HepG2 (cell line): Measurements from ENCODE around the gene MINDY2. TPM values are rescaled to one million over a fixed set of nuclear protein-coding genes. Genes with fewer than 3 reads are reported as not detected.
A peak's percentile ranks its signal among the peaks of the same experiment; 100 is the strongest.

Experiments
- ATAC-seq: fragments of 200-7000 bp; cut with Tn5 transposase; 3 replicates; pipeline ENCODE4 v1.9.1; 2020; ENCODE audit warnings: mild to moderate bottlenecking, moderate library complexity
- BruUV-seq: library from RNA; stranded (reverse); fragments of 400-500 nt; replicated peaks from 2 replicates; lab custom pipeline; 2021; lab: Mats Ljungman, UMichigan
- CTCF ChIA-PET: fragments of 300-600 bp; formaldehyde crosslinking; extraction: SDS; loops from one replicate; lab custom pipeline; 2021; ENCODE audit warnings: low total read pairs, inconsistent platforms, low intra/inter-chr PET ratio; lab: Yijun Ruan, JAX
- POLR2A ChIA-PET: fragments of 350-600 bp; sonication (Branson Sonifier 250); formaldehyde crosslinking; loops from one replicate; lab custom pipeline; 2020; ENCODE audit warnings: antibody characterized with exemption, inconsistent platforms; lab: Yijun Ruan, JAX
- DNase-seq: peaks from one replicate; pipeline ENCODE4 v3.0.0-alpha.2; 2015; ENCODE audit warnings: low spot score
- FAIRE-seq: peaks from 3 replicates; lab custom pipeline; 2011; peaks lifted over from hg19 to GRCh38; lab: Jason Lieb, UNC
- H2AFZ ChIP-seq: one replicate; pipeline ENCODE4 v1.6.1; 2011; ENCODE audit warnings: low read length, inconsistent platforms
- H3K27ac ChIP-seq: fragments of 300-600 bp; 3 replicates; pipeline ENCODE4 v1.8.0; 2011; ENCODE audit warnings: mixed run types, mild to moderate bottlenecking, mixed read lengths, low read length, inconsistent platforms; ENCODE audit not compliant: insufficient read depth; ENCODE audit errors: extremely low read length
- H3K27me3 ChIP-seq, 2 experiments: fragments of 200-600 bp in 1 of 2; 2 replicates in 1 of 2; 3 replicates in 1 of 2; pipeline versions ENCODE4 v1.6.0 to v1.8.0; 2011; ENCODE audit warnings: low read length in 2 of 2, mild to moderate bottlenecking in 2 of 2, moderate library complexity in 2 of 2, inconsistent platforms in 1 of 2; ENCODE audit not compliant: insufficient read depth in 2 of 2, control insufficient read depth in 1 of 2
- H3K36me3 ChIP-seq, 2 experiments: fragments of 200-600 bp in 1 of 2; replicated peaks in 1 of 2; 2 replicates in 1 of 2; 3 replicates in 1 of 2; pipeline versions ENCODE4 v1.5.1 to v1.8.0; 2011; ENCODE audit warnings: low read length in 2 of 2, inconsistent platforms in 1 of 2; ENCODE audit not compliant: insufficient read depth in 2 of 2, control insufficient read depth in 1 of 2
- H3K4me1 ChIP-seq: 2 replicates; pipeline ENCODE4 v1.5.1; 2012; ENCODE audit warnings: low read length, inconsistent platforms; ENCODE audit not compliant: insufficient read depth
- H3K4me2 ChIP-seq: 2 replicates; pipeline ENCODE4 v1.6.0; 2011; ENCODE audit warnings: low read depth, low read length, inconsistent platforms
- H3K4me3 ChIP-seq, 3 experiments: fragments of 200-600 bp in 1 of 3; sonication (generic), shearing (Covaris generic) in 1 of 3; replicated peaks in 1 of 3; 2 replicates each; pipeline ENCODE4 v1.5.1; 2011 to 2016; ENCODE audit warnings: low read length in 3 of 3, inconsistent platforms in 2 of 3, low read depth in 2 of 3, mild to moderate bottlenecking in 2 of 3, control low read depth in 1 of 3, mixed read lengths in 1 of 3; ENCODE audit not compliant: insufficient read depth in 1 of 3
- H3K79me2 ChIP-seq: one replicate; pipeline ENCODE4 v1.6.1; 2011; ENCODE audit warnings: low read length, inconsistent platforms; ENCODE audit not compliant: insufficient read depth
- H3K9ac ChIP-seq: 2 replicates; pipeline ENCODE4 v1.6.0; 2011; ENCODE audit warnings: mild to moderate bottlenecking, low read depth, low read length, inconsistent platforms; ENCODE audit not compliant: insufficient read depth
- H3K9me3 ChIP-seq: 2 replicates; pipeline ENCODE4 v1.5.1; 2012; ENCODE audit warnings: mild to moderate bottlenecking, low read length
- H4K20me1 ChIP-seq: 2 replicates; pipeline ENCODE4 v1.6.0; 2011; ENCODE audit warnings: inconsistent platforms, mild to moderate bottlenecking, low read length, moderate library complexity; ENCODE audit not compliant: insufficient read depth
- RBM22 ChIP-seq: fragments of 200-400 bp; formaldehyde crosslinking; optimal IDR thresholded peaks from 2 replicates; pipeline ENCODE3; 2017; ENCODE audit warnings: mild to moderate bottlenecking, low read length, moderate library complexity
- ZBTB44 ChIP-seq: sonication (generic); formaldehyde crosslinking; IDR thresholded peaks from 2 replicates; pipeline ENCODE4 v1.4.0; 2020; ENCODE audit warnings: missing genetic modification reagents
- ZNF550 ChIP-seq: sonication (generic); formaldehyde crosslinking; IDR thresholded peaks from 2 replicates; pipeline ENCODE4 v1.4.0; 2020; ENCODE audit warnings: mild to moderate bottlenecking, missing genetic modification reagents, borderline replicate concordance
- WGBS: methylation state at CpG from one replicate; pipeline ENCODE4 v1.1.6; 2017; ENCODE audit warnings: low lambda C conversion rate; 5-methylcytosine and 5-hydroxymethylcytosine counted together
- in situ Hi-C: cut with HindIII; loops from 2 replicates; pipeline ENCODE4 v1.10.0; 2017; ENCODE audit warnings: low pct_unique_long_range_greater_than_20kb; ENCODE audit not compliant: extremely low pct_ligation_motif_present
- intact Hi-C: fragments of 100-400 bp; cut with micrococcal nuclease; formaldehyde crosslinking; loops from one replicate; pipeline ENCODE4 v1.10.0; 2022; ENCODE audit not compliant: unreplicated experiment
- polyA plus RNA-seq, 8 experiments: library from polyadenylated mRNA; depleted of rRNA in 3 of 8; stranded (reverse) in 7 of 8; unstranded in 1 of 8; fragments of >200 nt; fragmentation: Illumina TruSeq in 4 of 8; extraction: Trizol in 4 of 8; gene quantifications; 2 replicates each; pipeline versions ENCODE4 v1.2.1 to v1.2.3, GENCODE V29; 2011 to 2016; ENCODE audit warnings: low read depth in 4 of 8, missing spikeins in 1 of 8, mixed read lengths in 1 of 8; ENCODE audit not compliant: insufficient read depth in 1 of 8
- total RNA-seq, 5 experiments: library from RNA; depleted of rRNA; stranded (reverse); fragments of >200 nt; fragmentation: Illumina TruSeq; extraction: Trizol; gene quantifications; 2 replicates each; pipeline ENCODE4 v1.2.3, GENCODE V29; 2016; ENCODE audit warnings: low read depth in 1 of 5
- TF ChIP-seq, protein P1 (sequence below): IDR thresholded peaks from 2 replicates; pipeline ENCODE4 v1.6.1; 2016

The MINDY2 gene
- total and polyA plus RNA-seq, 2 of the 13 experiments (the other 11 are each of a cell fraction or from before 2014, with no cell fraction given), result 7.2 to 12.6 TPM

- no peaks in the 10 kb centered on the region for H3K4me1 ChIP-seq
- no TSS peak for BruUV-seq
- H4K20me1 ChIP-seq, result no peaks in the 10 kb centered on the region; the same call in 1 of the 2 replicates
- H3K9ac ChIP-seq, result no peak overlapping the region
- no peak overlapping the region for H3K4me2 ChIP-seq
- ChIA-PET CTCF (no interaction called here), POLR2A (interaction anchor here (1.7 kb wide), 1 partner anchor 22 kb away, joined by 3 read pairs; no protein-coding TSS in a partner anchor)
- H3K9me3 ChIP-seq, result no peaks in the 10 kb centered on the region
- H3K27me3 ChIP-seq, result no peaks in the 10 kb centered on the region
- no peak for FAIRE-seq
- in situ Hi-C loops (no loop called here), intact Hi-C loops (no loop called here)
- no peak for DNase-seq
- no peak for ATAC-seq
- 98% methylated on average over 12 of the region's 12 CpGs for WGBS
- H3K36me3 ChIP-seq, result peaks cover 29 to 89% of the 10 kb centered on the region in 2 experiments
- H3K4me3 ChIP-seq, result no peak overlapping the region
- TF ChIP-seq ZNF550 (CRISPR knock-in tag) (no peak), RBM22 (peak; percentile 93)
- TF ChIP-seq, all 625 proteins: peak for 1
- Histone ChIP-seq H3K27ac (no peak overlapping the region), H2AFZ (no peak overlapping the region), H3K79me2 (no peaks in the 10 kb centered on the region)
These were observed 115.8 kb downstream of the MINDY2 start for GRCh38 chr15:58886921-58887320.

GRCh38 chr15:58889363-58889762, 118.3 kb downstream of the MINDY2 start:
- Histone ChIP-seq H3K27ac (no peak overlapping the region), H3K79me2 (no peaks in the 10 kb centered on the region), H3K36me3 (peaks cover 21 to 93% of the 10 kb centered on the region in 2 experiments), H3K4me1 (no peaks in the 10 kb centered on the region), H3K4me2 (no peak overlapping the region), H2AFZ (no peak overlapping the region), H3K9ac (no peak overlapping the region), H3K4me3 (no peak overlapping the region), H3K9me3 (no peaks in the 10 kb centered on the region), H3K27me3 (no peaks in the 10 kb centered on the region), H4K20me1 (no peaks in the 10 kb centered on the region; the same call in 1 of the 2 replicates)
- DNase-seq (no peak), FAIRE-seq (no peak), ATAC-seq (no peak)
- CTCF ChIA-PET, result no interaction called here
- in situ Hi-C loops (no loop called here), intact Hi-C loops (no loop called here)
- POLR2A ChIA-PET, result interaction anchor here (1.6 kb wide), 1 partner anchor 23 kb away, joined by 3 read pairs; no protein-coding TSS in a partner anchor
- 97% methylated on average over 7 of the region's 7 CpGs for WGBS
- BruUV-seq, result no TSS peak
- TF ChIP-seq, protein P1, sequence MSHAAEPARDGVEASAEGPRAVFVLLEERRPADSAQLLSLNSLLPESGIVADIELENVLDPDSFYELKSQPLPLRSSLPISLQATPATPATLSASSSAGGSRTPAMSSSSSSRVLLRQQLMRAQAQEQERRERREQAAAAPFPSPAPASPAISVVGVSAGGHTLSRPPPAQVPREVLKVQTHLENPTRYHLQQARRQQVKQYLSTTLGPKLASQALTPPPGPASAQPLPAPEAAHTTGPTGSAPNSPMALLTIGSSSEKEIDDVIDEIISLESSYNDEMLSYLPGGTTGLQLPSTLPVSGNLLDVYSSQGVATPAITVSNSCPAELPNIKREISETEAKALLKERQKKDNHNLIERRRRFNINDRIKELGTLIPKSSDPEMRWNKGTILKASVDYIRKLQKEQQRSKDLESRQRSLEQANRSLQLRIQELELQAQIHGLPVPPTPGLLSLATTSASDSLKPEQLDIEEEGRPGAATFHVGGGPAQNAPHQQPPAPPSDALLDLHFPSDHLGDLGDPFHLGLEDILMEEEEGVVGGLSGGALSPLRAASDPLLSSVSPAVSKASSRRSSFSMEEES, result no peak
- TF ChIP-seq ZBTB44 (CRISPR knock-in tag), result no peak
- TF ChIP-seq, all 625 proteins: peak for 0
